Measurements from ENCODE around the gene F11R. TPM values are rescaled to one million over a fixed set of nuclear protein-coding genes. Genes with fewer than 3 reads are reported as not detected.
"Not testable (repeated sequence)": the region's sequence is repeated elsewhere in the genome, so short reads cannot be mapped to it uniquely, and the experiment has no call there.

F11R gene
- polyA plus RNA-seq, 3 donors = 18.3 to 33.9 (median 26.2) TPM

DNA sequence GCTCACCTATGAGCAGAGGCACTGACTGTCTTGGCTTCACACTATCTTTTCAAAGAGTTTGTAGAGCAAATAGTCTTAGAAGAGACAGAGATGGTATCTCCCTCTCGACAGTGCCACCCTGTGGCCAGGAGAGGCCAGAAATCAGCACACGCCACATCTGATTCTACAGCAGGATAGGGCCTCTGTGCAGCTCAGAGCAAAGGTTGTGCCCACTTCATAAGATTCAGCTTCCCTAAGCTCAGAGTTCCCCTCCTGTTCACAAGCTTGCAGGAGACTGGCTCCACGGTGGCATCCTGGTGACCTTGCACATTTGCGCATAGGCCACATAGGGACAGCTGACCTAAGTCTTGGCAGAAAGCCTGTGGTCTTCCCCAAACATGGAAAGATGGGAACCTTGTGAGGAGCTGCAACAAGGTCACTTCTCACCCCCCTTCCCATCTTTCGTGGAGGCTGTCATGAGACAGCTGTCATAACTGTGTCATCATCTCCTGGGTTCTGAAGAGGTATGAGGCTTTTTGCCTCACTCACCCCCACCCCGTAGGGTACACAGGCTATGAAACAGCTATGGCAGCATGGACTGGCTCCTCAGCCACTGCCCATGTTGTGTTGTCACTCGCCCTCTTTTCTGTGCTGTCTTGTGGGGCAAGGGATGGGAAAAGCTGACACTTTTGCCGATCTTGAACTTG, 69.4 kb downstream of the F11R start:
- 47 to 57% (median 57%) methylated on average over 8 of the region's 8 CpGs for WGBS, 3 donors
- no peak overlapping the region for H3K27ac ChIP-seq (ENCODE audit: low read depth, low read length)

DNA sequence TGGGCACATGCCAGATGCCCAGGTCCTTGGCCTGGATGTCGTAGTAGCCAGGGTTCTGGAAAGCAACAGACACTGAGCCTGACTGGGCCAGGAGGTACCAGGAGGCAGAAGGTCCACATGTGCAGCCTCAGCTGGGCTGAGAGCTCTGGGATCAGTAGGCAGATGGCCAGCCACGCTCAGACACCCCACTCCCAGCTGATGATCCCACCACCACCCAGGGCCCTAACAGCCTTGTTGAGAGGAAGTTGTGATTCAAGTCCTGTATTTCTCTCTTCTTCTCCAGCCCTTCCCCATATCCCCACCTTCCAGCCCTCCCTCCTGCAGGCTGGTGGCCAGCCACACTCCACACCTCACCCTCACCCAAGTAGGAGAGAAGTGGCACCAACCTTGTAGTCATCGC, 70.3 kb downstream of the F11R start:
- no peak overlapping the region for H3K27ac ChIP-seq (ENCODE audit: low read depth, low read length)
- 81 to 95% (median 90%) methylated on average over 3 of the region's 3 CpGs for WGBS, 3 donors

DNA sequence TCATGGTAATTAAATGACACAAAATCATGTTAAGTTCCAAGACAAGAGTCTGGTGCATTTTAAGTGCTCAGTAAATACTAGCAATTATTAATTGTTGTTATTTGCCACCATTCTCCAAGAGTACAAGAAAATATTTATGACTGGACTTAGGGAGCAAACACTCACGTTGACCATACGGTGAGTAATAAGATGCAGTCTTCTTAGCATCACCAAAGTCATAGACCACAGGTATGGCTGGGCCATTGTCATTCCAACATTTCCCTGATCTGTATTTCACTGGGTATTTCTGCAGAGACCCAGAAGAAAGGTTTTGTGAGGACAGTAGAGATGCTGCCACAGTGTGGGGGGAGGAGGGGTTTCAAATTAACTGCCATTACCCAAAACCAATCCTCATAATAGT, 71.1 kb downstream of the F11R start:
- no peak overlapping the region for H3K27ac ChIP-seq (ENCODE audit: low read depth, low read length)
- 81 to 90% (median 88%) methylated on average over 2 of the region's 2 CpGs for WGBS, 3 donors

DNA sequence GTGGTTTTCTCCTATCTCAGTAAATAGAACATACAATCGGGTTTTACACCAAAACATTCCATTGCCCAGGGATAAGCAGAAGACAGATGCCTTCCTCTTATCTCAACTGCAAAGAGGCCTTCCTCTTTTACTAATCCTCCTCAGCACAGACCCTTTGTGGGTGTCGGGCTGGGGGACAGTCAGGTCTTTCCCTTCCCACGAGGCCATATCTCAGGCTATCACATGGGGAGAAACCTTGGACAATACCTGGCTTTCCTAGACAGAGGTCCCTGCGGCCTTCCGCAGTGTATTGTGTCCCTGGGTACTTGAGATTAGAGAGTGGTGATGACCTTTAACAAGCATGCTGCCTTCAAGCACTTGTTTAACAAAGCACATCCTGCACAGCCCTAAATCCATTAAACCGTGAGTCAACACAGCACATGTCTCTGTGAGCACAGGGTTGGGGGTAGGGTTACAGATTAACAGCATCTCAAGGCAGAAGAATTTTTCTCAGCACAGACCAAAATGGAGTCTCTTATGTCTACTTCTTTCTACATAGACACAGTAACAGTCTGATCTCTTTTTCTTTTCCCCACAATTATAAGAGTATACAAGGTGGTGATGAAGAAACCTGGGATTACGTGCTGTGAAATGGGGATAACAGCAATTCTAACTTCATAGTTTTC, 71.6 kb downstream of the F11R start:
- WGBS, 3 donors = 47 to 78% (median 50%) methylated on average over 6 to 7 of the region's 7 CpGs
- H3K27ac ChIP-seq (ENCODE audit: low read depth, low read length) = not testable (repeated sequence)

DNA sequence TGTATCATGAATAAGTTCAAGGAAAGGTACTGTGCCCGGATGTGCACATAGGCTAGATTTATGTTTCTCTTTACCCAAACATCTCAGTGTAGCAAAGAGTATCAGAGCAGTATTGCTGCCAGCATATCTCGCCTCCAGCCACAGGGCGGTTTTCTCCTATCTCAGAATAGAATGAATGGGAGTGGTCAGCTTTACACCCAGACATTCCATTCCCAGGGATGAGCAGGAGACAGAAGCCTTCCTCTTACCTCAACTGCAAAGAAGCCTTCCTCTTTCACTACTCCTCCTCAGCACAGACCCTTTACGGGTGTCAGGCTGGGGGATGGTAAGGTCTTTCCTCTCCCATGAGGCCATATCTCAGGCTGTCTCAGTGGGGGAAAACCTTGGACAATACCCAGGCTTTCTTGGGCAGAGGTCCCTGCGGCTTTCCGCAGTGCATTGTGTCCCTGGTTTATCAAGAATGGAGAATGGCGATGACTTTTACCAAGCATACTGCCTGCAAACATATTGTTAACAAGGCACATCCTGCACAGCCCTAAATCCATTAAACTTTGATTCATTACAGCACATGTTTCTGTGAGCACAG, 73.7 kb downstream of the F11R start:
- WGBS, 3 donors = 25 to 43% (median 40%) methylated on average over 7 of the region's 7 CpGs
- not testable (repeated sequence) for H3K27ac ChIP-seq (ENCODE audit: low read depth, low read length)

DNA sequence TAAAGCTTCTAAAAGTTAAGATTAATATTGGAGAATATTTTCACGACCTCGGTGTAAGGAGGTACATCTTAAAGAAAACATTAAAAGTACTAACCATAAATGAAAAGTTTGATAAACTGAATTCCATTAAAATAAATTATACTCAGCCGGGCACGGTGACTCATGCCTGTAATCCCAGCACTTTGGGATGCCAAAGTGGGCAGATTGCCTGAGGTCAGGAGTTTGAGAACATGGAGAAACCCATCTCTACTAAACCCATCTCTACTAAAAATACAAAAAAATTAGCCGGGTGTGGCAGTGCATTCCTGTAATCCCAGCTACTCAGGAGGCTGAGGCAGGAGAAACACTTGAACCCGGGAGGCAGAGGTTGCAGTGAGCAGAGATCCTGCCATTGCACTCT, 75.1 kb downstream of the F11R start:
- H3K27ac ChIP-seq (ENCODE audit: low read depth, low read length) = not testable (repeated sequence)
- 81 to 90% (median 84%) methylated on average over 6 of the region's 6 CpGs for WGBS, 3 donors

Other genes starting within 250 kb of the F11R start
- under 1 TPM in 2 of 3 donors, not detected in 1; 0.44 to 0.52 TPM for gene LY9, start 225.0 kb downstream of the F11R start, polyA plus RNA-seq
- gene CD244, start 158.3 kb downstream of the F11R start, polyA plus RNA-seq = under 1 TPM; 0.02 to 0.48 (median 0.45) TPM
- 100 to 1,000 TPM in 1 of 3 donors, 10 to 100 TPM in 1, 1 to 10 TPM in 1; 1.7 to 121 (median 15.7) TPM for gene ITLN1, start 136.0 kb downstream of the F11R start, polyA plus RNA-seq
- 1 to 10 TPM in 1 of 3 donors, under 1 TPM in 2; 0.21 to 8.9 (median 0.37) TPM for gene ITLN2, start 66.3 kb downstream of the F11R start, polyA plus RNA-seq
- 10 to 100 TPM; 33.7 to 78.1 (median 52.5) TPM for gene TSTD1, start 17.8 kb upstream of the F11R start, polyA plus RNA-seq
- gene USF1, start 24.8 kb upstream of the F11R start, polyA plus RNA-seq = 10 to 100 TPM; 35.0 to 54.3 (median 47.2) TPM
- gene ARHGAP30, start 48.7 kb upstream of the F11R start, polyA plus RNA-seq = 10 to 100 TPM in 1 of 3 donors, 1 to 10 TPM in 2; 2.3 to 10.8 (median 9.8) TPM
- gene NECTIN4, start 68.4 kb upstream of the F11R start, polyA plus RNA-seq = 1 to 10 TPM in 1 of 3 donors, under 1 TPM in 1, not detected in 1; 0.52 to 3.3 TPM
- 1 to 10 TPM; 1.2 to 9.0 (median 1.5) TPM for gene KLHDC9, start 77.2 kb upstream of the F11R start, polyA plus RNA-seq
- gene PFDN2, start 96.9 kb upstream of the F11R start, polyA plus RNA-seq = 100 to 1,000 TPM in 2 of 3 donors, 10 to 100 TPM in 1; 53.0 to 201 (median 139) TPM
- gene NIT1, start 97.0 kb upstream of the F11R start, polyA plus RNA-seq = 10 to 100 TPM; 23.7 to 48.1 (median 41.2) TPM
- gene DEDD, start 111.5 kb upstream of the F11R start, polyA plus RNA-seq = 10 to 100 TPM; 17.4 to 46.3 (median 29.7) TPM
- 100 to 1,000 TPM; 100 to 147 (median 131) TPM for gene UFC1, start 132.8 kb upstream of the F11R start, polyA plus RNA-seq
- 10 to 100 TPM; 13.2 to 26.7 (median 18.8) TPM for gene USP21, start 138.3 kb upstream of the F11R start, polyA plus RNA-seq
- 10 to 100 TPM; 11.1 to 33.1 (median 16.2) TPM for gene PPOX, start 145.3 kb upstream of the F11R start, polyA plus RNA-seq
- gene B4GALT3, start 156.4 kb upstream of the F11R start, polyA plus RNA-seq = 10 to 100 TPM; 23.7 to 36.1 (median 26.4) TPM
- gene ADAMTS4, start 177.9 kb upstream of the F11R start, polyA plus RNA-seq = 100 to 1,000 TPM in 1 of 3 donors, 10 to 100 TPM in 1, 1 to 10 TPM in 1; 5.9 to 188 (median 37.3) TPM
- gene NDUFS2, start 181.2 kb upstream of the F11R start, polyA plus RNA-seq = 100 to 1,000 TPM in 1 of 3 donors, 10 to 100 TPM in 2; 68.4 to 163 (median 86.3) TPM
- 100 to 1,000 TPM in 2 of 3 donors, 10 to 100 TPM in 1; 28.6 to 258 (median 227) TPM for gene FCER1G, start 194.1 kb upstream of the F11R start, polyA plus RNA-seq
- gene APOA2, start 202.5 kb upstream of the F11R start, polyA plus RNA-seq = not detected
- gene TOMM40L, start 204.9 kb upstream of the F11R start, polyA plus RNA-seq = 10 to 100 TPM in 2 of 3 donors, 1 to 10 TPM in 1; 3.8 to 12.6 (median 11.7) TPM
- gene NR1I3, start 217.1 kb upstream of the F11R start, polyA plus RNA-seq = under 1 TPM in 2 of 3 donors, not detected in 1; 0.21 to 0.22 TPM
- gene PCP4L1, start 237.6 kb upstream of the F11R start, polyA plus RNA-seq = under 1 TPM in 2 of 3 donors, not detected in 1; 0.26 to 0.52 TPM

Measured in adipose tissue (tissue), 3 donors.